Ovary (tissue), 3 donors: Measurements from ENCODE around the gene ADAMTS2.

Experiments
- EP300 ChIP-seq: sonication (generic); formaldehyde crosslinking; IDR thresholded peaks from one replicate; pipeline ENCODE4 v1.6.1; 2017; ENCODE audit warnings: antibody characterized with exemption
- POLR2A ChIP-seq: fragments of 450-650 bp; IDR thresholded peaks from one replicate; pipeline ENCODE4 v1.6.1; 2017; ENCODE audit warnings: antibody characterized with exemption, mild to moderate bottlenecking, moderate library complexity
- TF ChIP-seq, protein P1 (sequence below), 3 donors: fragments of 450-650 bp in 2 of 3; fragments of 200-600 bp in 1 of 3; IDR thresholded peaks; one replicate each; pipeline versions ENCODE4 v1.5.1 to v1.8.0; 2016 to 2022; ENCODE audit warnings: antibody characterized with exemption in 3 of 3, mild to moderate bottlenecking in 1 of 3
- donor health status: DM: no; HTN: no; CAD: no.

DNA sequence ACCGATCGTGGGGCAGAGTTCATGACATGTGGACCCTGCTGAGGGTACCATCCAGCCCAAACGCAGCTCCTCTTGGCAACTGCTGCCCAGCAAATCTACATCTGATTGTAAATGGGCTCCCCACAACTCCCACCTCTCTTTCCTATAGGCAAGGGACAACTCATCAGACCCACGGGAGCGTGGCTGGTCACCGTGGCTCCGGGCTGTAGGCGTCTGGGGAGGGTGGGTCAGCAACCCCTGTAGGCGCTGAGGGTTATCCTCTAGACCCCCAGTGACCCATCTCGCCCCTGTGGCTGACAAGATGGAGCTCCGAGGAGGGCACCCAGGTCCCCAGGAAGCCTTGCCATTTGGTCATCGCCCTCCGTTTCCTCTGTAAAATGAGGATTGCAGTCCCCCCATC is 162.7 kb downstream of the ADAMTS2 start:
- TF ChIP-seq, protein P1, sequence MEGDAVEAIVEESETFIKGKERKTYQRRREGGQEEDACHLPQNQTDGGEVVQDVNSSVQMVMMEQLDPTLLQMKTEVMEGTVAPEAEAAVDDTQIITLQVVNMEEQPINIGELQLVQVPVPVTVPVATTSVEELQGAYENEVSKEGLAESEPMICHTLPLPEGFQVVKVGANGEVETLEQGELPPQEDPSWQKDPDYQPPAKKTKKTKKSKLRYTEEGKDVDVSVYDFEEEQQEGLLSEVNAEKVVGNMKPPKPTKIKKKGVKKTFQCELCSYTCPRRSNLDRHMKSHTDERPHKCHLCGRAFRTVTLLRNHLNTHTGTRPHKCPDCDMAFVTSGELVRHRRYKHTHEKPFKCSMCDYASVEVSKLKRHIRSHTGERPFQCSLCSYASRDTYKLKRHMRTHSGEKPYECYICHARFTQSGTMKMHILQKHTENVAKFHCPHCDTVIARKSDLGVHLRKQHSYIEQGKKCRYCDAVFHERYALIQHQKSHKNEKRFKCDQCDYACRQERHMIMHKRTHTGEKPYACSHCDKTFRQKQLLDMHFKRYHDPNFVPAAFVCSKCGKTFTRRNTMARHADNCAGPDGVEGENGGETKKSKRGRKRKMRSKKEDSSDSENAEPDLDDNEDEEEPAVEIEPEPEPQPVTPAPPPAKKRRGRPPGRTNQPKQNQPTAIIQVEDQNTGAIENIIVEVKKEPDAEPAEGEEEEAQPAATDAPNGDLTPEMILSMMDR (IDR thresholded peaks at IDR 0.05), result no peak
- TF ChIP-seq POLR2A (no peak), EP300 (no peak)
